ENCODE measurements around the gene C22orf39. TPM values are rescaled to one million over a fixed set of nuclear protein-coding genes. Genes with fewer than 3 reads are reported as not detected.

Gene C22orf39
- total and polyA plus RNA-seq, 4 donors: 11.3 to 22.4 (median 13.5) TPM

GRCh38 chr22:19396934-19397733 is 50.4 kb downstream of the C22orf39 start:
- Histone ChIP-seq H3K36me3 (ENCODE audit: control insufficient read depth in 4 of 4, insufficient read depth in 3 of 4, low read depth in 1 of 4, low read length in 3 of 4) (peaks cover 26 to 86% (median 66%) of the 10 kb centered on the region in 4 donors), H3K4me1 (ENCODE audit: control insufficient read depth in 4 of 4, insufficient read depth in 4 of 4, low read length in 3 of 4) (no peaks in the 10 kb centered on the region), H3K4me3 (ENCODE audit: low read depth in 1 of 3, low read length in 3 of 3) (no peak overlapping the region), H3K9ac (ENCODE audit: low read depth in 1 of 2, low read length in 2 of 2) (no peak overlapping the region), H3K27ac (ENCODE audit: low read depth in 1 of 2, low read length in 2 of 2) (no peak overlapping the region), H3K9me3 (ENCODE audit: control insufficient read depth in 4 of 4, low read length in 3 of 4) (no peaks in the 10 kb centered on the region), H3K27me3 (ENCODE audit: control insufficient read depth in 4 of 4, insufficient read depth in 4 of 4, low read length in 3 of 4) (no peaks in the 10 kb centered on the region)
- DNase-seq (ENCODE audit: low spot score): peak; percentile 76
- 91% methylated on average over 6 of the region's 6 CpGs for WGBS
- TF ChIP-seq, protein P1, sequence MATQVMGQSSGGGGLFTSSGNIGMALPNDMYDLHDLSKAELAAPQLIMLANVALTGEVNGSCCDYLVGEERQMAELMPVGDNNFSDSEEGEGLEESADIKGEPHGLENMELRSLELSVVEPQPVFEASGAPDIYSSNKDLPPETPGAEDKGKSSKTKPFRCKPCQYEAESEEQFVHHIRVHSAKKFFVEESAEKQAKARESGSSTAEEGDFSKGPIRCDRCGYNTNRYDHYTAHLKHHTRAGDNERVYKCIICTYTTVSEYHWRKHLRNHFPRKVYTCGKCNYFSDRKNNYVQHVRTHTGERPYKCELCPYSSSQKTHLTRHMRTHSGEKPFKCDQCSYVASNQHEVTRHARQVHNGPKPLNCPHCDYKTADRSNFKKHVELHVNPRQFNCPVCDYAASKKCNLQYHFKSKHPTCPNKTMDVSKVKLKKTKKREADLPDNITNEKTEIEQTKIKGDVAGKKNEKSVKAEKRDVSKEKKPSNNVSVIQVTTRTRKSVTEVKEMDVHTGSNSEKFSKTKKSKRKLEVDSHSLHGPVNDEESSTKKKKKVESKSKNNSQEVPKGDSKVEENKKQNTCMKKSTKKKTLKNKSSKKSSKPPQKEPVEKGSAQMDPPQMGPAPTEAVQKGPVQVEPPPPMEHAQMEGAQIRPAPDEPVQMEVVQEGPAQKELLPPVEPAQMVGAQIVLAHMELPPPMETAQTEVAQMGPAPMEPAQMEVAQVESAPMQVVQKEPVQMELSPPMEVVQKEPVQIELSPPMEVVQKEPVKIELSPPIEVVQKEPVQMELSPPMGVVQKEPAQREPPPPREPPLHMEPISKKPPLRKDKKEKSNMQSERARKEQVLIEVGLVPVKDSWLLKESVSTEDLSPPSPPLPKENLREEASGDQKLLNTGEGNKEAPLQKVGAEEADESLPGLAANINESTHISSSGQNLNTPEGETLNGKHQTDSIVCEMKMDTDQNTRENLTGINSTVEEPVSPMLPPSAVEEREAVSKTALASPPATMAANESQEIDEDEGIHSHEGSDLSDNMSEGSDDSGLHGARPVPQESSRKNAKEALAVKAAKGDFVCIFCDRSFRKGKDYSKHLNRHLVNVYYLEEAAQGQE (IDR thresholded peaks at IDR 0.05): no peak
- TF ChIP-seq RXRA (IDR thresholded peaks at IDR 0.05) (no peak), MAX (IDR thresholded peaks at IDR 0.05) (no peak), SP1 (IDR thresholded peaks at IDR 0.05) (no peak), HNF4A (conservative IDR thresholded peaks at IDR 0.05) (no peak), GABPA (IDR thresholded peaks at IDR 0.05 in 1 of 2, conservative IDR thresholded peaks at IDR 0.05 in 1 of 2) (no peak), ATF3 (IDR thresholded peaks at IDR 0.05) (no peak), NR2F2 (IDR thresholded peaks at IDR 0.05) (no peak), EGR1 (IDR thresholded peaks at IDR 0.05; ENCODE audit: low read depth in 2 of 2) (no peak), FOXA1 (IDR thresholded peaks at IDR 0.05) (no peak), RAD21 (IDR thresholded peaks at IDR 0.05) (no peak), JUND (IDR thresholded peaks at IDR 0.05) (no peak), YY1 (IDR thresholded peaks at IDR 0.05) (no peak), FOXA2 (IDR thresholded peaks at IDR 0.05) (no peak), HNF4G (IDR thresholded peaks at IDR 0.05) (no peak), TAF1 (conservative IDR thresholded peaks at IDR 0.05) (no peak)
- TF ChIP-seq, protein P2, sequence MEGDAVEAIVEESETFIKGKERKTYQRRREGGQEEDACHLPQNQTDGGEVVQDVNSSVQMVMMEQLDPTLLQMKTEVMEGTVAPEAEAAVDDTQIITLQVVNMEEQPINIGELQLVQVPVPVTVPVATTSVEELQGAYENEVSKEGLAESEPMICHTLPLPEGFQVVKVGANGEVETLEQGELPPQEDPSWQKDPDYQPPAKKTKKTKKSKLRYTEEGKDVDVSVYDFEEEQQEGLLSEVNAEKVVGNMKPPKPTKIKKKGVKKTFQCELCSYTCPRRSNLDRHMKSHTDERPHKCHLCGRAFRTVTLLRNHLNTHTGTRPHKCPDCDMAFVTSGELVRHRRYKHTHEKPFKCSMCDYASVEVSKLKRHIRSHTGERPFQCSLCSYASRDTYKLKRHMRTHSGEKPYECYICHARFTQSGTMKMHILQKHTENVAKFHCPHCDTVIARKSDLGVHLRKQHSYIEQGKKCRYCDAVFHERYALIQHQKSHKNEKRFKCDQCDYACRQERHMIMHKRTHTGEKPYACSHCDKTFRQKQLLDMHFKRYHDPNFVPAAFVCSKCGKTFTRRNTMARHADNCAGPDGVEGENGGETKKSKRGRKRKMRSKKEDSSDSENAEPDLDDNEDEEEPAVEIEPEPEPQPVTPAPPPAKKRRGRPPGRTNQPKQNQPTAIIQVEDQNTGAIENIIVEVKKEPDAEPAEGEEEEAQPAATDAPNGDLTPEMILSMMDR (IDR thresholded peaks at IDR 0.05; ENCODE audit: low read depth, low read length, missing input control): no peak
- TF ChIP-seq, protein P3, sequence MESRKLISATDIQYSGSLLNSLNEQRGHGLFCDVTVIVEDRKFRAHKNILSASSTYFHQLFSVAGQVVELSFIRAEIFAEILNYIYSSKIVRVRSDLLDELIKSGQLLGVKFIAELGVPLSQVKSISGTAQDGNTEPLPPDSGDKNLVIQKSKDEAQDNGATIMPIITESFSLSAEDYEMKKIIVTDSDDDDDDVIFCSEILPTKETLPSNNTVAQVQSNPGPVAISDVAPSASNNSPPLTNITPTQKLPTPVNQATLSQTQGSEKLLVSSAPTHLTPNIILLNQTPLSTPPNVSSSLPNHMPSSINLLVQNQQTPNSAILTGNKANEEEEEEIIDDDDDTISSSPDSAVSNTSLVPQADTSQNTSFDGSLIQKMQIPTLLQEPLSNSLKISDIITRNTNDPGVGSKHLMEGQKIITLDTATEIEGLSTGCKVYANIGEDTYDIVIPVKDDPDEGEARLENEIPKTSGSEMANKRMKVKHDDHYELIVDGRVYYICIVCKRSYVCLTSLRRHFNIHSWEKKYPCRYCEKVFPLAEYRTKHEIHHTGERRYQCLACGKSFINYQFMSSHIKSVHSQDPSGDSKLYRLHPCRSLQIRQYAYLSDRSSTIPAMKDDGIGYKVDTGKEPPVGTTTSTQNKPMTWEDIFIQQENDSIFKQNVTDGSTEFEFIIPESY (IDR thresholded peaks at IDR 0.05): no peak

Data from liver (tissue), 9 donors.